HG03175 (cell line): Measurements from ENCODE around the gene AEBP1.

ENCODE experiments used
- ATAC-seq: cut with Tn5 transposase; IDR thresholded peaks from one replicate; pipeline ENCODE4 v1.9.1; 2021; ENCODE audit warnings: mild to moderate bottlenecking, moderate library complexity; ENCODE audit not compliant: unreplicated experiment

Gene AEBP1

GRCh38 chr7:44104860-44105771 lies 971 bp downstream of the AEBP1 start:
- ATAC-seq = no peak

DNA sequence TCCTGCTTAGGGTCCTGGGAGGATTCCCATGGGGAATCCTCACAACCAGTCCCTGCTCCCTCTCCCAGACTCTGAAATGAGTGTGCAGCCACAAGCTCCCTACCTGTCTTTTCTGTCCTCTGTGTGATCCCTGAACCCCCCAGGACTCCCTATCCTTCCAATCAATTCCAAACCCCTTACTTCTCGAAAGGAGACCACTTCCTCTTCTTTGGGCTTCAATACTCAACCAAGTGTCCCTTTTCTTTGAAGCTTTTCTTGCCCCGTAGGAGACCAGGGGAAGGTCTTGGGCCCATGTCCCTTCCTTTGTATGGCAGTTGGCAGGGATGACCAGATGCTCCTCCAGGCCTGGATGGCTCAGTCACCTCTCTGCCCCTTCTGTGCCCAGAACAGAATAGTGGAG lies 1.7 kb downstream of the AEBP1 start:
- ATAC-seq = no peak

DNA sequence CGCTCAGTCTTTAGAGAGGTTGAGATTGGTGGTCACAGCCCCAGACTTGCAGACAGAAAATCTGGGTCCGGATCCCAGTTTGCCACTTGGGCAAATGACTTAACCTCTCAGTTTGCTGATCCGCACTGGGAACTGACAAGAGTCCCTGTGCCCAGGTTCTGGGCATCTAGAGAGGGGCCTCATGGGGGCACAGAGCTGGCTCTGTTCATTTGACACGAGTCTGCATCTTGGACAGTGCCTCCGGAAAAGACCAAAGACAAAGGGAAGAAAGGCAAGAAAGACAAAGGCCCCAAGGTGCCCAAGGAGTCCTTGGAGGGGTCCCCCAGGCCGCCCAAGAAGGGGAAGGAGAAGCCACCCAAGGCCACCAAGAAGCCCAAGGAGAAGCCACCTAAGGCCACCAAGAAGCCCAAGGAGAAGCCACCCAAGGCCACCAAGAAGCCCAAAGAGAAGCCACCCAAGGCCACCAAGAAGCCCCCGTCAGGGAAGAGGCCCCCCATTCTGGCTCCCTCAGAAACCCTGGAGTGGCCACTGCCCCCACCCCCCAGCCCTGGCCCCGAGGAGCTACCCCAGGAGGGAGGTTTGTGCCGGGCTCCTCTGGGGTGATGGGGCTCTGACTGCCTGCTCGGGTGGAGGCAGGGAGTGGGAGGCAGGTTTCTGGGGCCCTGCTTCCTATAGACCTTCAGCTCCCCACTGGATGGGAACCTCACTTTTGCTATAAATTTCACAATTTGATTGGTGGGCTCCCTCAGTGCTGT lies 2.3 kb downstream of the AEBP1 start:
- ATAC-seq = no peak

- ATAC-seq = no peak
These were observed 3.2 kb downstream of the AEBP1 start for GRCh38 chr7:44107116-44107960.

- no peak for ATAC-seq
These were observed 4.0 kb downstream of the AEBP1 start for GRCh38 chr7:44107961-44108767.

GRCh38 chr7:44108768-44109750 lies 4.9 kb downstream of the AEBP1 start:
- no peak for ATAC-seq

DNA sequence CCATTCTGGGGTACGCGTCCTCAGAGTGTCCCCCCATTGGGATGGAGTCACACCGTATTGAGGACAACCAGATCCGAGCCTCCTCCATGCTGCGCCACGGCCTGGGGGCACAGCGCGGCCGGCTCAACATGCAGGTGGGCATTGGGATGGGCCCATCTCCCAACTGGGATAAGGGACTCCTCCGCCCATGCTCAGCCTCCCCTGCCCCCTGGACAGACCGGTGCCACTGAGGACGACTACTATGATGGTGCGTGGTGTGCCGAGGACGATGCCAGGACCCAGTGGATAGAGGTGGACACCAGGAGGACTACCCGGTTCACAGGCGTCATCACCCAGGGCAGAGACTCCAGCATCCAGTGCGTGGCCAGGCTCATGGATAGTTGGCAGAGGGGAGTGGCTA lies 5.8 kb downstream of the AEBP1 start:
- ATAC-seq = no peak

DNA sequence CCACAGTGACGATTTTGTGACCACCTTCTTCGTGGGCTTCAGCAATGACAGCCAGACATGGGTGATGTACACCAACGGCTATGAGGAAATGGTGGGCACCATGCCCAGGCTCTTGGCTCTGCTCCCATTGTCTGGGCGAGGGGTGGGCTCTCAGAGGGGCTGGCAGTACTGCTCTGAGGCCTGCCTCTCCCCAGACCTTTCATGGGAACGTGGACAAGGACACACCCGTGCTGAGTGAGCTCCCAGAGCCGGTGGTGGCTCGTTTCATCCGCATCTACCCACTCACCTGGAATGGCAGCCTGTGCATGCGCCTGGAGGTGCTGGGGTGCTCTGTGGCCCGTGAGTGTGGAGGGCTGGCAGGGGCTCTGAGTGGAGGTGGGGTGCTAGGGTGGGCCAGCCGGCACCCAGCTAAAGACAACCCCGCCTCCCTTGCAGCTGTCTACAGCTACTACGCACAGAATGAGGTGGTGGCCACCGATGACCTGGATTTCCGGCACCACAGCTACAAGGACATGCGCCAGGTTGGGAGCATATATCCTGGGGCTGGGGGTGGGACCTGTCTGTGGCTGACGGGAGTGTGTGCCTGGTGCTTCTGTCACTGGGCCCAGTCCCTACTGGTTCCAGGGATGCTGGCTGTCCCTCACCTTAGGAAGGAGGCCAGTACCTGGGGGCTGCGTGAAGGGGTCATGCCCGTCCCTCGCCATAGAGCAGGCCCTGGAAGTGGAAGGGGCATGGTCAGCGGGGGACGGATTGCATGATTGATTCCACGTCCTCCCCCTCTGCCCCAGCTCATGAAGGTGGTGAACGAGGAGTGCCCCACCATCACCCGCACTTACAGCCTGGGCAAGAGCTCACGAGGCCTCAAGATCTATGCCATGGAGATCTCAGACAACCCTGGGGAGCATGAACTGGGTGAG lies 6.8 kb downstream of the AEBP1 start:
- ATAC-seq = no peak

DNA sequence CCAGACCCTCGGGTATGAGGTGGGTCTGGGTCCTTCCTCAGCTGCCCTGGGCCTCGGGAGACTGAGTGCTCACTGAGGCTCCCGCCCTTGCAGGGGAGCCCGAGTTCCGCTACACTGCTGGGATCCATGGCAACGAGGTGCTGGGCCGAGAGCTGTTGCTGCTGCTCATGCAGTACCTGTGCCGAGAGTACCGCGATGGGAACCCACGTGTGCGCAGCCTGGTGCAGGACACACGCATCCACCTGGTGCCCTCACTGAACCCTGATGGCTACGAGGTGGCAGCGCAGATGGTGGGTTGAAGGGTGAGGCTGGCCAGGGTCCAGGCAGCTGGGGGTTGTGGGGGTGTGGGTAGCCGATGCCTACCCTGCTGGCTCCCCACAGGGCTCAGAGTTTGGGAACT lies 7.6 kb downstream of the AEBP1 start:
- no peak for ATAC-seq

- ATAC-seq = no peak
These were observed 8.3 kb downstream of the AEBP1 start for GRCh38 chr7:44112231-44112996.

- ATAC-seq = no peak
These were observed 9.0 kb downstream of the AEBP1 start for GRCh38 chr7:44112997-44113763.

- ATAC-seq = no peak
These were observed 9.7 kb downstream of the AEBP1 start for GRCh38 chr7:44113764-44114354.

- ATAC-seq = no peak
These were observed 10.6 kb downstream of the AEBP1 start for GRCh38 chr7:44114586-44115310.

- no peak for ATAC-seq
These were observed 12.1 kb downstream of the AEBP1 start for GRCh38 chr7:44116087-44116788.
